ENCODE measurements around the gene CACHD1. TPM values are rescaled to one million over a fixed set of nuclear protein-coding genes. Genes with fewer than 3 reads are reported as not detected.

Gene CACHD1
- 5.3 and 7.1 TPM in 2 replicates for total RNA-seq (2014; rRNA removed; shearing (Covaris generic))

DNA sequence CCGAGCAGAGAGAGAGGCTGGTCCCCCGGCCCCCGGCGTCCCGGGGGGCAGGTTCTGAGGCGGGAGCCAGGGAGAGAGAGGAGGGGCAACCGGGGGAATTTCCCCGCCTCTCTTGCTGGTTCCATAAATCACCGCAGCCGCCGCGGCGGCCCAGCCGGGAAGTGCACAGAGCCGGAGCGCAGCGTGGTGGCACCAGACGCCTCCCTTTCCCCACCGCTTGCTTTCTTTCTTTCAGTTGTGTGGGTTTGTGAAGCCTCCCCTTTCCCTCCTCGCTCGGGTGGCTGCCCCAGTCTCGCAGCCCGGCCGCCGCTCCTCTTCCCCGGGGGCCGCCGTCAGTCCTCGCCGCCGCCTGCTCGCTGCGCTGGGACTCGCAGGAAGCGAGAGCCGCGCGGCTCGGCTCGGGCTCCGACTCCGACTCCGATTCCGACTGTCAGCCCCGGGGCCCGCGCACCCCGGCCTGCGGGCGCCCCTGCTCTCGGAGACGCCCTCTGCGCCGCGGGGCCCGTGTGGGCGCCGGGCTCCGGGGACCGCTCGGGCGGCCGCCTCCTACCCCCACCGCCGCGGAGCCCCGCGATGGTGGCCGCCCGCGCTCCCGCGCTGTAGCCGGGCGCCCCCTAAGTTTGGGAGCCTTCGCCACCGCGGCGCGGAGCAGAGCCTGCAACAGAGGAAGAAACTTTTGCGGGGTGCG is at the start of gene CACHD1:
CACHD1 (plus strand) TSS at position 153 of the 688 bp plus-strand sequence. CDS start 616 bp downstream, outside the sequence.
- DNase-seq (ENCODE audit: low read depth) = peak; percentile 92

DNA sequence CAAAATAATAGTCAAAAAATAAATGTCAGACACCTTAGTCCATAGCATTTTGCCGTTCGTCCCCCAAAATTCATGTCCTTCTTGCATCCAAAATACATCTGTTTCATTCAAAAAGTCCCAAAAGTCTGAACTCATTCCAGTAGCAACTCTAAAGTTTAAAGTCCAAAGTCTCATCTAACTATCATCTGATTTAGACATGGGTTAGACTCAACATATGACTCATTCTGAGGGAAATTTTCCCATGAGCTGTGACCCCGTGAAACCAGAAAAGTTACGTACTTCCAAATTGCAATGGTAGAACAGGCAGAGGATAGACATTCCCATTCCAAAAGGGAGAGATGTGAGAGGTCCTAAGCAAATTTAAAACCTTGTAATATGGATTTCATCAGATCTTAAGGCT is 48.6 kb upstream of the CACHD1 start:
- peak; percentile 41 for DNase-seq (ENCODE audit: low read depth)

DNA sequence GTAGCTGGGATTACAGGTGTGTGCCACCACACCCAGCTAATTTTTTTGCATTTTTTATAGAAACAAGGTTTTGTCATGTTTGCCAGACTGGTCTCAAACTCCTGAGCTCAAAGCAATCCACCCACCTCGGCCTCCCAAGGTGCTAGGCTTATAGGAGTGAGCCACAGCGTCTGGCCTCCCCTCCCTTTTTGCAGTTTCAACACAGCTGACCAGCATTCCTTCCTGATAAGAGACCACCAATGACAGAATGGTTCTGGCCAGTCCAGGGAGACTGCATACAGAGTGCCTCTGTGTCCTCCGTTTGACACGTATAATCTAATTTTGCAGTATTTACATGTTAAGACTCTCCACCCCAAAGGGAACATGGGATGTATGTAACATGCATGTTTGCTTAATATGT is 46.4 kb upstream of the CACHD1 start:
- DNase-seq (ENCODE audit: low read depth) = no peak

DNA sequence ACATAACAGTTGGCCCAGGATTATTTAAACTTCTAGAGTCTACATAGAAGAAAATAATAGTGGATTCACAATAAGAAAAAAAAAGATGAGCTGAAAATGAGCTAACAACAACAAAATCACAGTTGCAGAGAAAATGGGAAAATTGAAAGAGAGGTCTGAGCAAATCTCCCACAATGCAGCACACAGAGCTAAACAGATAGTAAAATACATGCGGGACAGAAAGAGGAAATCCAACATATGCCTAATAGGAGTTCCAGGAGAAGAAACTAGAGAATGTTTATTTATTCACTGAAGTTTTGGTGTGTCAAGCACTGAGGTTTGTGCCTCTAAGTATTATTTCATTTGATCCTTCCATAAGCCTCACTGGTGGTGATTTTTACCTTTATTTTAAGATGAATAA is 45.5 kb upstream of the CACHD1 start:
- no peak for DNase-seq (ENCODE audit: low read depth)

GRCh38 chr1:64425521-64425920 is 44.4 kb upstream of the CACHD1 start:
- no peak for DNase-seq (ENCODE audit: low read depth)

- no peak for DNase-seq (ENCODE audit: low read depth)
Observed at GRCh38 chr1:64426681-64427080, 43.2 kb upstream of the CACHD1 start.

DNA sequence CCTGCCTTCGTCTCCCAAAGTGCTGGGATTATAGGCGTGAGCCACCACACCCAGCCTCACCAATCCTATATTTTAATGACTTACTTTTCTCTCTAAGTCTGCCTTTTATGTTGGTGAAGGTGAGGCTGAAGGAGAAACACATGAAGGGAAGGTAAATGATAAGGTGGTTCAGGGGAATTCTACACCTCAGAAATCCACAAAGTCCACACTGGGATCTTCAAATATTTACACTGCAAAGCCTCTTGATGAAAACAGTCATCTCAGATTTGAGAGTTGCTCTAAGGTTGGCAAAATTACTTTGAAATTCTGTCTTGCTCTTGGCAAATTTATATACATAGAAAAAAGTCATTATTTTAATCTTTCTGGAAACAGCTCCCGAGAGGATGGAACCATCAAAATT is 42.0 kb upstream of the CACHD1 start:
- no peak for DNase-seq (ENCODE audit: low read depth)

DNA sequence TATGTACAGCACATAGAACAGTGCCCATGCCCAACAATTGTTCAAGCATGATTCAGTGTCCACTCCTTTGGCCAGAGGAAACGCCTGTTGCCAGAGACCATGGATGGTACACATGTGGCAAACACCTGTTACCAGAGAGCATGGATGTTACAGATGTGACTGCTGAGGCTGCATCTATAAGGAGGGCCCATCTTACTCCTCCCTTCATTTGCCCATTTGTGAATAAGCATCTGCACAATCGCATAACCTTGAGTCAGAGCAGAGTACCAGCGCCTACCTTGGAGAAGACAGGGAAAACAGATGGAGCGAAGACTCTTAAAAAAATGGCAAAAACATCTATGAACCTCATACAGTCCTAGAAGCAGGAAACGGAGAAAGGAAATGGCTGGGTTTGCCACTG is 36.6 kb upstream of the CACHD1 start:
- no peak for DNase-seq (ENCODE audit: low read depth)

- DNase-seq (ENCODE audit: low read depth) = no peak
Observed at GRCh38 chr1:64433747-64434146, 36.2 kb upstream of the CACHD1 start.

GRCh38 chr1:64435000-64435399 is 34.9 kb upstream of the CACHD1 start:
- DNase-seq (ENCODE audit: low read depth) = no peak

- no peak for DNase-seq (ENCODE audit: low read depth)
Observed at GRCh38 chr1:64437453-64437852, 32.5 kb upstream of the CACHD1 start.

DNA sequence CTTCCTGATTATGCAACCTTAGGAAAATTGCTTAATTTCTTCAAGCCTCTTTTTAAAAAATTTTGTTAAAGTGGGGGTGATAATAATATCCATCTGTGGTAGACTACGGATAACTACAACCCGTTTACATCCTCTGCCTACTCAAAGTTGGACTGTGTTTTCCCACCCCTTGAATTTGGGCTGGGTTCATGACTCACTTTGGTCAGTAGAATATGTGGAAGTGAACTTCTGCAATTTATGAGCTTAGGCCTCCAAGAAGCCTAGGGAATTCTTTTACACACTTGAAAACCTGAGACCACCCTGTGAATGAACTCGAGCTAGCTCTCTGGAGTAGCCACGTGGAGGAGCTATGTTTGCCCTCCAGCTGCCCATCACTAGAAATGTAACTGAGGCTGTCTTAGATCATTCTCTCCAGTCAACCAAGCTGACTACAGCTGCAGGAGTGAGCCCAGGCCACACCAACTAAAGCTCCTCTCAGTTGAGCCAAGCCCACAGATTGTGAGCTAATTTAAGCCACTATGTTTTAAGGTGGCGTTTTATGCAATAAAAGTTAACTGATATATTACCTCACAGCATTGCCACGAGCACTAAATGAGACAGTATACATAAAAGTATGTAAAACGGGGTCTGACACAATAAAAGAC is 29.6 kb upstream of the CACHD1 start:
- no peak for DNase-seq (ENCODE audit: low read depth)

GRCh38 chr1:64451440-64451839 is 18.5 kb upstream of the CACHD1 start:
- DNase-seq (ENCODE audit: low read depth) = no peak

- DNase-seq (ENCODE audit: low read depth) = no peak
Observed at GRCh38 chr1:64453688-64454087, 16.2 kb upstream of the CACHD1 start.

DNA sequence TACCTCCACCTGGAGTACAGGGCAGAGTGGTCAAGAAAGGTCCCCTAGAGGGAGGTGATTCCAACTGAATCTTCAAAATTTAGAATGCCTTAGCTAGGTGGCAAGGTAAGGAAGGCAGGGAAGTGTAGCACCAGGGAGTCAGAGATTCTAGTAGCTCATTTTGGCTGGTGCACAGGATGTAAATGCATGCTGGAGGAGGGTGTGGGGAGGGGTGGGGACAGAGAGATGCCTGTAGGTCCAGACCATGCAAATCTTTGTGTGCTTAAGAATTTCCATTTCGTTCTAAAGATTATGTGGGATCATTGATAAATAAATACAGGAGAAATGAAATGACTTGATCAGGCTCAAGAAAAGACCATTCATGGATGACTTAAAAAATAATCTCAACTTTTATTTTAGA is 11.0 kb upstream of the CACHD1 start:
- DNase-seq (ENCODE audit: low read depth) = no peak

- DNase-seq (ENCODE audit: low read depth) = peak; percentile 16
Observed at GRCh38 chr1:64459743-64460142, 10.2 kb upstream of the CACHD1 start.

- DNase-seq (ENCODE audit: low read depth) = no peak
Observed at GRCh38 chr1:64466033-64466432, 3.9 kb upstream of the CACHD1 start.

- peak; percentile 40 for DNase-seq (ENCODE audit: low read depth)
Observed at GRCh38 chr1:64469116-64469976, 583 bp upstream of the CACHD1 start.

- DNase-seq (ENCODE audit: low read depth) = peak; percentile 57
Observed at GRCh38 chr1:64470665-64471217, 812 bp downstream of the CACHD1 start.

DNA sequence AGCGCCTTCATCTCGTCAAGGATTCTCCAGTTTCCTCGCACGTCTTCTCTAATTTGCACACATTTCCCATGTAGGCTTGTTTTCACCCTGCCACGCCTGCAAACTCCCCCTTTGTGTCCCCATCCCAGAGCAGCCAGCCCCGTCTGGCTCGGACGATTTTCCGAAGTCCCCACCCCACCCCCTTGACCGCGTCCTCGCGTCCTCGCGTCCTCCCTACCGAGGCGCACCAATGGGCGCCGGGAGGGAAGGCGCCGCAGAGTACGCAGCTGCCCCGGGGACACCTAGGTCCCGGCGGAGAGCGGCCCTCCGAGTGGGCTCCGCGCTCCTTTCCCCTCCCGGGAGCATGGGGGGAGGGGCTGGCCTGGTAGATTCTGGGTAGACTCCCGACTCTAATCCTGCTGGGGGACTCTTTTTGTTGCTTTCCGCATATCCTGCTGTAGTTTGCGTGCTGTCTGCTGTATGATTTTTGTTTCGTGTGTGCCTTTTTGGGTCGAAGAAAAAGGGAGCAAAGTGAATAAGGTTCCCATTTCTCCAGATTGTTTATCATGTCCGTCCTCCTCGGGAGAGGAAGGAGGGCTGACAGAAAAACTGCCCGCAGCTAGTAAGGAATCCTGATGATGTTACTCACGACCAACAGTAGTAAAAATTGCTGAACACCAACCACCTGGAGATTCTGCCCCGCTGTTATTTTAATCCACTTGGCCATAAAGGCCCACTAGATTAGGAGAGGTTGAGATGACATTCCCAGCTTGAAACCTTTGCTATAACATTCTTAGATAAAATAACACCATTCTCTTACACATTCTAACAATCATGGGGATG is 1.5 kb downstream of the CACHD1 start:
- peak; percentile 49 for DNase-seq (ENCODE audit: low read depth)

GRCh38 chr1:64472040-64472376 is 2.1 kb downstream of the CACHD1 start:
- DNase-seq (ENCODE audit: low read depth) = no peak

- no peak for DNase-seq (ENCODE audit: low read depth)
Observed at GRCh38 chr1:64472805-64473204, 2.9 kb downstream of the CACHD1 start.

Data from Daoy (cell line).